BJ (cell line): ENCODE results near the gene RPRD1A. TPM values are rescaled to one million over a fixed set of nuclear protein-coding genes. Genes with fewer than 3 reads are reported as not detected.
"Not testable (repeated sequence)": the region's sequence is repeated elsewhere in the genome, so short reads cannot be mapped to it uniquely, and the experiment has no call there.

Experiments
- CTCF ChIA-PET: fragments of 350-600 bp; formaldehyde crosslinking; extraction: SDS; loops from one replicate; lab custom pipeline; 2021; ENCODE audit warnings: antibody characterized with exemption, inconsistent platforms; lab: Yijun Ruan, JAX
- POLR2A ChIA-PET: fragments of 300-600 bp; sonication (Branson Sonifier 250); formaldehyde crosslinking; extraction: SDS; loops from one replicate; lab custom pipeline; 2021; ENCODE audit warnings: antibody characterized with exemption; lab: Charles Lee
- DNase-seq: peaks from one replicate; pipeline ENCODE4 v3.0.0-alpha.2; 2011; ENCODE audit warnings: low read depth
- H3K27me3 ChIP-seq: 2 replicates; pipeline ENCODE4 v1.6.0; 2011; ENCODE audit warnings: low read length; ENCODE audit not compliant: control insufficient read depth, insufficient read depth
- H3K36me3 ChIP-seq: 2 replicates; pipeline ENCODE4 v1.5.1; 2011; ENCODE audit warnings: low read length; ENCODE audit not compliant: control insufficient read depth, insufficient read depth
- H3K4me3 ChIP-seq: 2 replicates; pipeline ENCODE4 v1.5.1; 2011; ENCODE audit warnings: low read depth, mild to moderate bottlenecking, control low read depth, low read length
- CTCF ChIP-seq: IDR thresholded peaks from 2 replicates; pipeline ENCODE4 v1.5.1; 2011; ENCODE audit warnings: low read depth, mild to moderate bottlenecking, control low read depth, inconsistent platforms, low read length, moderate library complexity; ENCODE audit not compliant: insufficient read depth
- polyA plus RNA-seq: library from polyadenylated mRNA; depleted of rRNA; stranded (reverse); fragments of >200 nt; gene quantifications from 2 replicates; pipeline ENCODE4 v1.2.3, GENCODE V29; 2011

RPRD1A gene
- polyA plus RNA-seq, 1 experiment, result 21.9 TPM

GRCh38 chr18:36078751-36079529 is 11.6 kb upstream of the RPRD1A start:
- peak; percentile 19 for DNase-seq
- Histone ChIP-seq H3K36me3 (no peaks in the 10 kb centered on the region), H3K4me3 (no peak overlapping the region), H3K27me3 (no peaks in the 10 kb centered on the region)
- no peak for TF ChIP-seq CTCF
- ChIA-PET CTCF (interaction anchor here (1.3 kb wide), 1 partner anchor 9 kb away, joined by 3 read pairs; no protein-coding TSS in a partner anchor), POLR2A (interaction anchor here (0.6 kb wide), 1 partner anchor 9 kb away, joined by 3 read pairs; no protein-coding TSS in a partner anchor)

GRCh38 chr18:36077764-36078163 is 10.4 kb upstream of the RPRD1A start:
- POLR2A ChIA-PET, H3K36me3 ChIP-seq, H3K4me3 ChIP-seq, CTCF ChIA-PET, DNase-seq, H3K27me3 ChIP-seq: not testable (repeated sequence)

GRCh38 chr18:36075862-36076587 is 8.7 kb upstream of the RPRD1A start:
- 0 out of 2 replicates have a peak, but pooled peaks have one; percentile 2 for TF ChIP-seq CTCF
- Histone ChIP-seq H3K27me3 (no peaks in the 10 kb centered on the region), H3K4me3 (no peak overlapping the region), H3K36me3 (no peaks in the 10 kb centered on the region)
- DNase-seq, result peak; percentile 69
- POLR2A ChIA-PET, result interaction anchor here (0.5 to 0.7 kb wide), 2 partner anchors 83 to 751 kb away, joined by 3 read pairs; no protein-coding TSS in a partner anchor
- CTCF ChIA-PET, result interaction anchor here (1.3 kb wide), 1 partner anchor 9 kb away, joined by 3 read pairs; no protein-coding TSS in a partner anchor

GRCh38 chr18:36074435-36074834 is 7.1 kb upstream of the RPRD1A start:
- ChIA-PET CTCF (interaction anchor here (0.9 to 1.9 kb wide), 2 partner anchors 10 to 21 kb away, joined by 4 read pairs; no protein-coding TSS in a partner anchor), POLR2A (no interaction called here)
- Histone ChIP-seq H3K36me3 (no peaks in the 10 kb centered on the region), H3K4me3 (no peak overlapping the region), H3K27me3 (no peaks in the 10 kb centered on the region)
- TF ChIP-seq CTCF, result no peak
- DNase-seq, result no peak

GRCh38 chr18:36073676-36074075 is 6.3 kb upstream of the RPRD1A start:
- no peak for TF ChIP-seq CTCF
- H3K27me3 ChIP-seq, result no peaks in the 10 kb centered on the region
- no peak for DNase-seq
- POLR2A ChIA-PET, result no interaction called here
- H3K4me3 ChIP-seq, result no peak overlapping the region
- H3K36me3 ChIP-seq, result no peaks in the 10 kb centered on the region
- CTCF ChIA-PET, result interaction anchor here (1.9 kb wide), 1 partner anchor 11 kb away, joined by 4 read pairs; no protein-coding TSS in a partner anchor

GRCh38 chr18:36072406-36072805 is 5.0 kb upstream of the RPRD1A start:
- H3K27me3 ChIP-seq, DNase-seq, H3K36me3 ChIP-seq, POLR2A ChIA-PET, H3K4me3 ChIP-seq: not testable (repeated sequence)
- CTCF ChIA-PET, result interaction anchor here (0.7 kb wide), 1 partner anchor 10 kb away, joined by 3 read pairs; no protein-coding TSS in a partner anchor
